ENCODE data around the gene TMEM50B.
"Not testable (repeated sequence)": the region's sequence is repeated elsewhere in the genome, so short reads cannot be mapped to it uniquely, and the experiment has no call there.

Gene TMEM50B

DNA sequence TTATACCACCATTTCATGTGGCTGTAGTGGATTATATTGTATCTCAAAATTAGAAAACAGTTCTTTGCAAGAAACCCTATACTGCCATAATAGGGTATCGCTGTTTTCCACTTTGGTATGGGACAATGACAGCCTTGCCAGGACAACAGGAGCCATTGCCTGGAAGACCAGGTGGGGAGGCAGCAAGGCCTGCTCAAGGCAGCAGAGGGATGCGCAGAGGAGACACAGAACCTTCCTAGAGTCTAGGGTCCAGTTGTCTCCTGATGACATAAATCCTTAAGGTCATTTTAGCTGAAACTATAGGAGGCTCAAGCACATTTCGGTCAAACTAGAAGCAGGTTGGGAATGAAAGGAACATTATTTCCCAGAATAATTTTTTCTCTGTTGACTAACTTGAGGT lies 48.9 kb downstream of the TMEM50B start:
- no peak for DNase-seq

GRCh38 chr21:33428669-33429068 lies 51.1 kb downstream of the TMEM50B start:
- no peak for DNase-seq

DNA sequence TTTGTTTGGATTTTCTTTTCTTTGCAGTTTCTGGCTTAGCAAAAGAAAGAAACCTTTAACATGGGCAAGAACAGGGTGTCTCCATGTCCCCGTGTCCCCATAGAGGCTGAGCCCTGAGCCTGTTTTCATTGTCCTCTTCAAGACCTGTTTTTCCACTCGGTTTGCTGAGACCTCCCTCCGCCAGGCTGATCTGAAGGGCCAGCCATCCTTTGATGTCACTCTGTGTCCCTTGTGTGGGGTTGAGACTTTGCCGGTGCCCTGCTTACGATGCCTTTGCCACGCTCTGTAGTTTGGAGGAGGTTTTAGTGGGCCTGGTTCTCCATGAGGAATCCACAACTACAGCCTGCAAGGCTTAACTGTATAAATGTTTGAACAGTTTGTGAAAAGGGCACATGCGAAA lies 52.7 kb downstream of the TMEM50B start:
- DNase-seq, result no peak

DNA sequence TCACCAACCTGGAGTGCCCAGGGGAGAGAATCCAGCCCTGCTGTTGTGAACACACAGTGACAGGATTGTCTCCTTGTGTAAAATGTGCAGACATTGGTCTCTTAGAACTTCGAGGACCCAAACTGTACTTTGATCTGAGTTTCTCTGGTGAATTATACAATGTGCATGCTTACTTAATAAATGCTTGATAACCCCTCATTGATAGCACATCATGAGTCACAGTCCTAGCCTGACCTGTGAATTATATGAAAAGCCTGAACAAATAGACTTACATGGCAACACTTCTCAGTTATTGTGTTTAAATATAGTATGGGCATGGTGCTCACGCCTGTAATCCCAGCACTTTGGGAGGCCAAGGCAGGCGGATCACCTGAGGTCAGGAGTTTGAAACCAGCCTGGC lies 53.9 kb downstream of the TMEM50B start:
- no peak for DNase-seq

DNA sequence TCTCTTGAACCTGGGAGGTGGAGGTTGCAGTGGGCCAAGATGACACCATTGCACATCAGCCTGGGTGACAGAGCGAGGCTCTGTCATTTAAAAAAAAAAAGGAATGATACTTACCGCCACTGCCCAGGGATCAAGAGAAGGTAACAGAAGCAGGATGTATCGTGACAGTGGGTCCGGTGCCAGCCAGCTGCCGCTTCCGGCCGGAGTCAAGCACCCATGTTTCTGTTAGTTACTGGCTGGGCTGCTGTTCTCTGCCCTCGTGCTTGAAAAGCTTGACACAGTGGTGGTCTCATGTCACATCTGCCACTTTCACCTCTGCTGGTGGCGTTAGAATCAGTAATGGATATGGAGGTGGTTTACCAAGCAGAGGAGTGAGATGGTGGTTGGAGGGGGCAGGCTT lies 55.6 kb downstream of the TMEM50B start:
- no peak for DNase-seq

GRCh38 chr21:33421713-33422393 lies 57.9 kb downstream of the TMEM50B start:
- no peak for DNase-seq

DNA sequence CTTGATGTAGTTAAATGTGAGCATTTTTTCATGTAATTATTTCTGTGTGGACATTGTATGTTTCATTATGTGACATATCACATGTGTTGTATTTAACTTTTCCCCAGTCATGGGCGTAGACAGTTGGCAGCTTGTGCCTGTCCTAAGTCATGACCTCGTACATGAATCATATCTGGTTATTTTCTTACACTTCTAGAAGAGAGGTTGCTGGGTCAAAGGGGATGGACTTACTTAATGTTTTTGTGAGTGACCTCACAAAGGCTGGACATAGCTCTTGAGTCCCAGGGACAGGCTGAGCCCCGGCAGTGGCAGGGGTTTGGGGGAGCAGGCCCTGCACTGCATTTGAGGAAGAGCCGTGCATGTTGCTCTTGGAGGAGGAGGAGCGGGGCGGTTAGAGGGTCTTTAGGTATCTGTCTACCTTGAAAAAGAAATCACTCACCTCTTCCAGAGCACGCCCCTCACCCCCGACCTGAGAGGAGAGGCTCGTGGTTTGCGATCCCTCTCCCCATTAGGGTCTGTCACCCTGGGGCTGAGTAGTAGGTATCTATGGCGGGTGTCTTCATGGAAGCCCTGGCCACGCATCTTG lies 60.1 kb downstream of the TMEM50B start:
- DNase-seq, result no peak

DNA sequence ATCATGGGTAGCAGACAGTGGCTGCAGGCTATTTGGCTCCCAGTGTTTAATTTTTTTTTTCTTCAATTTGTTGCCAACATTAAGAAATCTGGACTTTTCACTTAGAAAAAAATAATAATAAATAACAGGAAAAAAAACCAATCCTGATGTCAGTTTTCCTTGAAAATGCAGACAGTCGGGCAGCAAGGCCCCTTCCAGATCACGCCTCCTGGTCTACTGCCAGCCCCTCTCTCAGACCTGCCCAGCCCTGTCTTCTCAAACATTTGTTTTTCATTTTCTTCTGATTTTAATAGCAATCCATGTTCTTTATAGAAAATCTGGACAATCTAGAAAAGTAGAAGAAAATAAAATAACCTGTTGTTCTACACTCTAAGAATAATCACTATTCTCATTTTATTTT lies 61.1 kb downstream of the TMEM50B start:
- no peak for DNase-seq

DNA sequence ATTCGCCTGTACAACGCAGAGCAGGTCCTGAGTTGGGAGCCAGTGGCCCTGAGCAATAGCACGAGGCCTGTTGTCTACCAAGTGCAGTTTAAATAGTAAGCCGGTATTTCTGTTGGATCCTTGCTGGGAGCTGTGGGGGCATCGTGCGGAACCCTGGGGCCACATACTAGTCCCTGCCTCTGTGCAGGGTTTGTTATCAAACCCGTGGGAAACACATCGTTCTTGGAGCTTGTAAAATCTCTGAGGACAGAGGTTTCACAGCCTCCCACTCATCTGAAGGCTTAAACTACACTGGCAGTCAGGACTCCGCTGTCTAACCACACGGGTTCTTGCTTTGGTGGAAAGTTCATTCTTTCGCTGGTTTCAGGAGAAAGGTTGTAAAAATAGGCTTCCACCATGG lies 64.8 kb downstream of the TMEM50B start:
- DNase-seq, result no peak

GRCh38 chr21:33414068-33414467 lies 65.7 kb downstream of the TMEM50B start:
- no peak for DNase-seq

DNA sequence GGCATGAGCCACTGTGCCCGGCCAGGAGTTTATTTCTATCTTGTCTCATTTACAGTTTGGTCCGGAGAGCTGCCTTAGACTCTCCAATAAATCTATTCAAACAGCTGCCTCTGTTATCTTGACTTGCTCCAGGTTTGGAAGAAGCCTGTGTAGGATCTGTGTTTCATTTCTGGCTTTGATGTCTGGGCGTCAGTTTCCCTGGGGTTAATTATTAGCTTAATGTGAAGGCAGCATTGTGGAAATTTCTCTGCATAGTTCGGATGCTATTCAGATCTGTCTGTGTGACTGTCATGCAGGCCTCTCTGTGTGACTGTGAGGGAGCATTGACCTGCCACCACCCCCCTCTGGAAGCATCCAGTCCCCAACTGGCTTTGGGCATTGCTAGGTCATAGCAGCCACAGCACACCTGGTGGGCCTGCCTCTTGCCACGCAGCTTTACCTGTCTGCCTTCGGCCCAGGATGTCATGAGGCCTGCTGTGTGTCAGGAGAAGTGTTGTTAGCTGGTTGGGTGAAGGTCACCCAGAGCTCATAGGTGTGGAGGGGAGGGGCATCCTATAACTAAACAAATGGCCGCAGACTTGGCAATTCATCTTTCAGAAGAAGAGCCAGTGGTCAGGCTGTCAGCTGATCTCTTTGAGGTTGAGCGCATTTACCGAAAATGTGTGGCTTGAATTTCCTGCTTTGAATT lies 66.8 kb downstream of the TMEM50B start:
- peak; percentile 31 for DNase-seq

DNA sequence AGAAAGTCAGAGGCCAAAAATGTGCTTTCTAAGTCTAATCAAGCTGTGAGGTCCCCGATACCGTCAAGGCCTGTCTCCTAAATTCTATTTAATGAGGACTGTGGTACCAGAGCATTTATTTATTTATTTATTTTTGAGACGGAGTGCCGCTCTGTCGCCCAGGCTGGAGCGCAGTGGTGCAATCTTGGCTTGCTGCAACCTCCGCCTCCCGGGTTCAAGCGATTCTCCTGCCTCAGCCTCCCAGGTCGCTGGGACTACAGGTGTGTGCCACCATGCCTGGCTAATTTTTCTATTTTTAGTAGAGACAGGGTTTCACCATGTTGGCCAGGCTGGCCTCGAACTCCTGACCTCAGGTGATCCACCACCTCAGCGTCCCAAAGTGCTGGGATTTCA lies 67.3 kb downstream of the TMEM50B start:
- not testable (repeated sequence) for DNase-seq

GRCh38 chr21:33411949-33412430 lies 67.8 kb downstream of the TMEM50B start:
- DNase-seq, result no peak

DNA sequence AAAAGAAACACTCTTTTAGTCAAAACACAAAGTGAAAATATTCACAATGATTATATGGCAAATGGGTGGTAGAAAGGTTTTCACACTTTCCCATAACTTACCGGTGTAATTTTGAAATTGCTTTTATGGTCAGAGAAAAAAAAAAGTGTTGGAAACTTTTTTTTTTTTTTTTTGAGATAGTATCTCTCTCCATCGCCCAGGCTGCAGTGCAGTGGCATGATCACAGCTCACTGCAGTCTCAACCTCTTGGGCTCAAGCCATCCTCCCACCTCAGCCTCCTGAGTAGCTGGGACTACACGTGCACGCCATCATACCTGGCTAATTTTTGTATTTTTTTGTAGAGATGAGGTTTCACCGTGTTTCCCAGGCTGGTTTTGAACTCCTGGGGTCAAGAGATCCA lies 73.3 kb downstream of the TMEM50B start:
- no peak for DNase-seq

GRCh38 chr21:33403786-33404585 lies 75.8 kb downstream of the TMEM50B start:
- peak; percentile 84 for DNase-seq

- DNase-seq, result no peak
Observed at GRCh38 chr21:33403128-33403785, 76.5 kb downstream of the TMEM50B start, which contains the start of gene IFNGR2. Gene IFNGR2 (plus strand): TSS chr21:33403413. CDS start chr21:33403544, 131 bp downstream.

GRCh38 chr21:33402001-33402979 lies 77.5 kb downstream of the TMEM50B start:
- DNase-seq, result peak; percentile 68

DNA sequence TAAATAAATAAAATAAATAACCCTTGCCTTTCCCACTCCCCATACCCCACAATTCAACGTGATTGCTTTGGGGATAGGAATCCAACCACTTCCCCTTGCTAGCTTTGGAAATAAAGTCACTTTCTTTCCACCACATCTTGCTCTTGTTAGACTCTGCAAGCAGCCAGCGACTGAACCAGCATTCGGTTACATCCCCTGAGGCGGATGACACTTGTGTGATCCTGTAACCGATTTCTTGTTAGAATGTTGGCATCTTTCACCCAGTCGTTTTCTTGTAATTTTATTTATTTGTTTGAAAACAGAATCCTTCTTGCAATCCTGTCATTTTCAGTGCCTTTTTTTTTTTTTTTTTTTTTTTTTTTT lies 78.2 kb downstream of the TMEM50B start:
- DNase-seq, result no peak
